HFFc6 (cell line): ENCODE results near the gene NEGR1. TPM values are rescaled to one million over a fixed set of nuclear protein-coding genes. Genes with fewer than 3 reads are reported as not detected.

Experiments
- DNase-seq: peaks from one replicate; pipeline ENCODE4 v3.0.0-alpha.2; 2018
- H3K27ac Mint-ChIP-seq: 2 replicates; pipeline ENCODE4 v1.8.0; 2020; ENCODE audit warnings: mild to moderate bottlenecking, mixed read lengths
- H3K27me3 Mint-ChIP-seq: 2 replicates; pipeline ENCODE4 v1.8.0; 2021; ENCODE audit warnings: mild to moderate bottlenecking, moderate library complexity, mixed read lengths; ENCODE audit not compliant: insufficient read depth
- H3K36me3 Mint-ChIP-seq: 2 replicates; pipeline ENCODE4 v1.8.0; 2021; ENCODE audit warnings: low read depth, mixed read lengths
- H3K4me1 Mint-ChIP-seq: 2 replicates; pipeline ENCODE4 v1.8.0; 2020; ENCODE audit warnings: low read depth, mixed read lengths
- H3K4me3 Mint-ChIP-seq: 2 replicates; pipeline ENCODE4 v1.8.0; 2020; ENCODE audit warnings: mild to moderate bottlenecking, moderate library complexity, mixed read lengths
- H3K9me3 Mint-ChIP-seq: 2 replicates; pipeline ENCODE4 v1.8.0; 2020; ENCODE audit warnings: mild to moderate bottlenecking, mixed read lengths
- CTCF ChIP-seq: fragments of 200-600 bp; sonication (generic); IDR thresholded peaks from 2 replicates; pipeline ENCODE4 v1.5.0; 2021; ENCODE audit warnings: antibody characterized with exemption, mild to moderate bottlenecking
- total RNA-seq, 6 experiments: library from RNA; stranded (reverse); fragmentation: NEBNext Ultra II Directional; extraction: Animal tissue kit (Norgen Biotek cat#: 25700); gene quantifications; 2 replicates in 1 of 6; 3 replicates in 5 of 6; pipeline ENCODE4 v1.2.3, GENCODE V29; 2021

Gene NEGR1
- total RNA-seq, 6 experiments from 2014 or later = 52.8 to 67.6 (median 64.6) TPM

GRCh38 chr1:71829346-71829745, 453.0 kb downstream of the NEGR1 start:
- H3K27ac Mint-ChIP-seq = no peak overlapping the region
- peaks cover 7% of the 10 kb centered on the region; the same call in 1 of the 2 replicates for H3K4me1 Mint-ChIP-seq
- H3K36me3 Mint-ChIP-seq = no peaks in the 10 kb centered on the region
- no peak for TF ChIP-seq CTCF
- DNase-seq = no peak
- H3K27me3 Mint-ChIP-seq = 0 out of 2 replicates have a peak, but pooled peaks cover 1% of the 10 kb centered on the region
- no peak overlapping the region for H3K4me3 Mint-ChIP-seq
- no peaks in the 10 kb centered on the region for H3K9me3 Mint-ChIP-seq

GRCh38 chr1:71828431-71829012, 453.8 kb downstream of the NEGR1 start:
- no peak for TF ChIP-seq CTCF
- 0 out of 2 replicates have a peak, but pooled peaks cover 1% of the 10 kb centered on the region for H3K27me3 Mint-ChIP-seq
- no peaks in the 10 kb centered on the region for H3K36me3 Mint-ChIP-seq
- H3K9me3 Mint-ChIP-seq = no peaks in the 10 kb centered on the region
- H3K4me3 Mint-ChIP-seq = no peak overlapping the region
- peaks cover 7% of the 10 kb centered on the region; the same call in 1 of the 2 replicates for H3K4me1 Mint-ChIP-seq
- H3K27ac Mint-ChIP-seq = no peak overlapping the region
- no peak for DNase-seq

- Mint-ChIP-seq H3K36me3 (no peaks in the 10 kb centered on the region), H3K27ac (no peak overlapping the region)
- no peak for TF ChIP-seq CTCF
Measured at GRCh38 chr1:71823708-71824305, 458.5 kb downstream of the NEGR1 start.

DNA sequence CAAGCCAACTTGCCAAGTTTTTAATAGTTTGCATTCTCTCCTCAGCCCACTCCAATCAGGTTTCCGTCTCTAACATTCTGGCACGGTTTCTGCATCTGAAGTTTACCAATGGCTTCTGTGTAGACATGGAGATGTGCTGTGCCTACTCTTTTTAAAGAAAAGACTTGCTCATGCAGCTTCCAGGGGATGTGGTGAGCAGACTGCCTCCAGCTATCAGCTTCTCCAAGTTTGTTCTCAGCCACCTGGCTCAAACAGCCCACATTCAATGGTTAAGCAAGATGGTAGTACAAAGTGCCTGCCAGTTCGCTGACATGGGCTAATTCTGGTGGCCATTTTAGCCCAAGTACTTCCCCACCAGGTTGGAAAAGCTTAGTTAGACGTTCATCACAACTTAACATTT, 465.3 kb downstream of the NEGR1 start:
- no peak for DNase-seq
- H3K36me3 Mint-ChIP-seq = no peaks in the 10 kb centered on the region
- no peaks in the 10 kb centered on the region for H3K9me3 Mint-ChIP-seq
- H3K4me1 Mint-ChIP-seq = no peaks in the 10 kb centered on the region
- TF ChIP-seq CTCF = no peak
- no peaks in the 10 kb centered on the region for H3K27me3 Mint-ChIP-seq
- H3K4me3 Mint-ChIP-seq = no peak overlapping the region
- no peak overlapping the region for H3K27ac Mint-ChIP-seq

More at GRCh38 chr1:71823708-71824305, 458.5 kb downstream of the NEGR1 start:
- Mint-ChIP-seq H3K4me3 (no peak overlapping the region), H3K27me3 (no peaks in the 10 kb centered on the region), H3K9me3 (no peaks in the 10 kb centered on the region), H3K4me1 (no peaks in the 10 kb centered on the region)
- DNase-seq = no peak

DNA sequence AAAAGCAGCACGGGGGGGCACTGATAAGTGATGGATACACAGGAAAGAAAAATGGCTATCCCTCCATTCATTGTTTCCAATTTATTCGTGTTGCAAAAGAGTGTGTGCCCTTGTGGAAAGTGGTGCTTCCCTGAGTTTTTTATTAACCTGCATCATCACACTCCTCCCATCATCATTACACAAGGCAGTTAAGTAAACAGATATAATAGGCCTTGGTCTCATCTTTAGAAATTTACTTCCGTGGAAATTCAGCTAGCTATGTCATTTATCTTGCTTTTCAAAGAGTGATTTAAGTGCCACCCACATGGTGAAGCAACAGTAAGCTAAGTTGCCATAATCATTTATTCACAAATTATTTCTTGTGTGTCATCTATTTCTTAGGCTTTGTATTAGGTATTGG, 473.3 kb downstream of the NEGR1 start:
- no peaks in the 10 kb centered on the region for H3K9me3 Mint-ChIP-seq
- H3K36me3 Mint-ChIP-seq = no peaks in the 10 kb centered on the region
- no peaks in the 10 kb centered on the region for H3K4me1 Mint-ChIP-seq
- DNase-seq = no peak
- peaks cover 2% of the 10 kb centered on the region; the same call in 1 of the 2 replicates for H3K27me3 Mint-ChIP-seq
- H3K27ac Mint-ChIP-seq = no peak overlapping the region
- no peak for TF ChIP-seq CTCF
- no peak overlapping the region for H3K4me3 Mint-ChIP-seq
